ENCODE data around the gene TMEM270. TPM values are rescaled to one million over a fixed set of nuclear protein-coding genes. Genes with fewer than 3 reads are reported as not detected.

TMEM270 gene
- total RNA-seq, 1 donor from 2014 or later = not detected

- peaks cover 7% of the 10 kb centered on the region for H3K27me3 Mint-ChIP-seq (ENCODE audit: unreplicated experiment)
- H3K27ac Mint-ChIP-seq (ENCODE audit: unreplicated experiment) = peak overlapping the region; percentile 40
- DNase-seq = no peak
- H3K4me3 Mint-ChIP-seq (ENCODE audit: unreplicated experiment) = no peak overlapping the region
- TF ChIP-seq, protein P1, sequence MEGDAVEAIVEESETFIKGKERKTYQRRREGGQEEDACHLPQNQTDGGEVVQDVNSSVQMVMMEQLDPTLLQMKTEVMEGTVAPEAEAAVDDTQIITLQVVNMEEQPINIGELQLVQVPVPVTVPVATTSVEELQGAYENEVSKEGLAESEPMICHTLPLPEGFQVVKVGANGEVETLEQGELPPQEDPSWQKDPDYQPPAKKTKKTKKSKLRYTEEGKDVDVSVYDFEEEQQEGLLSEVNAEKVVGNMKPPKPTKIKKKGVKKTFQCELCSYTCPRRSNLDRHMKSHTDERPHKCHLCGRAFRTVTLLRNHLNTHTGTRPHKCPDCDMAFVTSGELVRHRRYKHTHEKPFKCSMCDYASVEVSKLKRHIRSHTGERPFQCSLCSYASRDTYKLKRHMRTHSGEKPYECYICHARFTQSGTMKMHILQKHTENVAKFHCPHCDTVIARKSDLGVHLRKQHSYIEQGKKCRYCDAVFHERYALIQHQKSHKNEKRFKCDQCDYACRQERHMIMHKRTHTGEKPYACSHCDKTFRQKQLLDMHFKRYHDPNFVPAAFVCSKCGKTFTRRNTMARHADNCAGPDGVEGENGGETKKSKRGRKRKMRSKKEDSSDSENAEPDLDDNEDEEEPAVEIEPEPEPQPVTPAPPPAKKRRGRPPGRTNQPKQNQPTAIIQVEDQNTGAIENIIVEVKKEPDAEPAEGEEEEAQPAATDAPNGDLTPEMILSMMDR (IDR thresholded peaks at IDR 0.05; ENCODE audit: partially characterized antibody, unreplicated experiment) = no peak
- no peaks in the 10 kb centered on the region for H3K4me1 Mint-ChIP-seq (ENCODE audit: low read depth, unreplicated experiment)
- no peaks in the 10 kb centered on the region for H3K36me3 Mint-ChIP-seq (ENCODE audit: unreplicated experiment)
- H3K9me3 Mint-ChIP-seq (ENCODE audit: unreplicated experiment) = peaks cover 2% of the 10 kb centered on the region
Observed at GRCh38 chr7:73907554-73908122, 46.7 kb downstream of the TMEM270 start.

GRCh38 chr7:73908123-73908611 lies 47.2 kb downstream of the TMEM270 start:
- Mint-ChIP-seq H3K36me3 (ENCODE audit: unreplicated experiment) (no peaks in the 10 kb centered on the region), H3K9me3 (ENCODE audit: unreplicated experiment) (peaks cover 2% of the 10 kb centered on the region), H3K27me3 (ENCODE audit: unreplicated experiment) (peaks cover 7% of the 10 kb centered on the region), H3K27ac (ENCODE audit: unreplicated experiment) (peak overlapping the region; percentile 40), H3K4me3 (ENCODE audit: unreplicated experiment) (no peak overlapping the region), H3K4me1 (ENCODE audit: low read depth, unreplicated experiment) (no peaks in the 10 kb centered on the region)
- no peak for DNase-seq
- TF ChIP-seq, protein P1 (IDR thresholded peaks at IDR 0.05; ENCODE audit: partially characterized antibody, unreplicated experiment) = no peak

DNA sequence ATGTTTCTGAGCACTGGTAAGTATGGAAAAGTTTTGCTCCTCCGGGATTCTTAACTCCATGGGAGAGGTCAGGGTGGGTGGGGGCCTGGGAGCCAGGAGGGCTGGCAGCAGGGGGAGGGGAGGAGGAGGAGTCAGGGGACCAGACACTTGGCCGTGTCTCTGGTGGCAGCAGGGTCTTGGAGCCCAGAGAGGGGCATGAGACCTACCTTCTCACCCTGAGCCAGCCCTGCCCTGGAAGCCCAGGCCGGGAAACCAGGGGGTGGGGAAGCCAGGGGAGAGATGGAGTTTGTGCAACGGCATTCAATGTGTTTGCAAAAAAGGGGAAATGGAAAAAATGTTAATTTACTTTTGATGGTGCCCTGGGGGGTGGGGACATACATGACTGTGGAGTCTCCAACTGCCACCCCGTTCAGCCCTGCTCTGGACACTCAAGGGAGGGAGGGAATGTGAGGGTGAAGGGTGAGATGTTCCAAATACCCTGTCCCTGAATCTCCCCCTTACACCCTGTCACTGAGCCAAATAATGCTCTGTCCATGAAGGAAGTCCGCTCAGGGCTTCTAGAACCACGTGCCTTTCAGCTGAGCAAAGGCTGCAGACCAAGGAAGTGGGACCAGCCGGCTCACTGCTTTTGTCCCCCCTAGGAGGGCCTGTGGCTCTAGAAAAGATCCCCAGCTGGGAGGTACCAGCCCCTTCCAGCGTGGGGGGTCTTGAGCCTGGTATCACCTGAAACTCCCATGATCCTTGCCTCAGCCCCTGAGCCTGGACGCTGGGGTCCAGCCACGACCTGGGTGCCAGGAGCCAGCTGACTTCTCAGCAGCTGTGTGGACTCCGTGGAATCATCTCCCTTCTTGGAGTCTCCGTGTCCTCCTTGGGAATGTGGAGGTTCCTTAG lies 48.3 kb downstream of the TMEM270 start:
- Mint-ChIP-seq H3K27me3 (ENCODE audit: unreplicated experiment) (peaks cover 7% of the 10 kb centered on the region), H3K27ac (ENCODE audit: unreplicated experiment) (no peak overlapping the region), H3K36me3 (ENCODE audit: unreplicated experiment) (no peaks in the 10 kb centered on the region), H3K9me3 (ENCODE audit: unreplicated experiment) (peaks cover 2% of the 10 kb centered on the region), H3K4me1 (ENCODE audit: low read depth, unreplicated experiment) (no peaks in the 10 kb centered on the region), H3K4me3 (ENCODE audit: unreplicated experiment) (no peak overlapping the region)
- TF ChIP-seq, protein P1 (IDR thresholded peaks at IDR 0.05; ENCODE audit: partially characterized antibody, unreplicated experiment) = no peak
- no peak for DNase-seq

GRCh38 chr7:73909996-73910395 lies 49.0 kb downstream of the TMEM270 start:
- no peak for DNase-seq
- H3K27me3 Mint-ChIP-seq (ENCODE audit: unreplicated experiment) = peaks cover 7% of the 10 kb centered on the region
- peaks cover 4% of the 10 kb centered on the region for H3K36me3 Mint-ChIP-seq (ENCODE audit: unreplicated experiment)
- no peak overlapping the region for H3K27ac Mint-ChIP-seq (ENCODE audit: unreplicated experiment)
- no peaks in the 10 kb centered on the region for H3K4me1 Mint-ChIP-seq (ENCODE audit: low read depth, unreplicated experiment)
- H3K4me3 Mint-ChIP-seq (ENCODE audit: unreplicated experiment) = no peak overlapping the region
- TF ChIP-seq, protein P1 (IDR thresholded peaks at IDR 0.05; ENCODE audit: partially characterized antibody, unreplicated experiment) = no peak
- peaks cover 2% of the 10 kb centered on the region for H3K9me3 Mint-ChIP-seq (ENCODE audit: unreplicated experiment)

DNA sequence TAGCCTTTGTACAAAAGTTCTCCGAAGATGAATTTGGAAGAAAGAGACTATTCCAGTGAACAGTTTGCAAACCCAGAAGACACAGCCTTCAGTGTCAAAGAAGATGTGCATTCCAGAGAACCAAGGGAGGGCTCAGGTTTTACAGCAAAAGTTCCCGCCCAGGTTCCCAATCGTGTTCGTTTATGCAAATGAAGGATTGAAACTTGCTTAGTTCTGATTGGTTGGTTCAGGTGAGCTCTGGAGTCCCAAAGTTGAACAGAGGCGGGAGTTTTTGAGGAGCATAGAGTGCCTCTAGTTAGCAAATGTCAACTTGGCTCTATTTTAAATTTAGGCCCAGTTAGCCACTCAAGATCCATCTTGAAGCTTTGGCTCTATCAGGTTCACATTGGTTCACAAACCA lies 51.3 kb downstream of the TMEM270 start:
- Mint-ChIP-seq H3K36me3 (ENCODE audit: unreplicated experiment) (peaks cover 4% of the 10 kb centered on the region), H3K4me1 (ENCODE audit: low read depth, unreplicated experiment) (no peaks in the 10 kb centered on the region), H3K27me3 (ENCODE audit: unreplicated experiment) (peaks cover 16% of the 10 kb centered on the region), H3K9me3 (ENCODE audit: unreplicated experiment) (peaks cover 7% of the 10 kb centered on the region), H3K4me3 (ENCODE audit: unreplicated experiment) (no peak overlapping the region), H3K27ac (ENCODE audit: unreplicated experiment) (no peak overlapping the region)
- TF ChIP-seq, protein P1 (IDR thresholded peaks at IDR 0.05; ENCODE audit: partially characterized antibody, unreplicated experiment) = no peak
- DNase-seq = no peak
